ENCODE results near the gene GAD1.
A peak's percentile ranks its signal among the peaks of the same experiment; 100 is the strongest.

The GAD1 gene

GRCh38 chr2:170814533-170815230 lies 2.0 kb upstream of the GAD1 start:
- Mint-ChIP-seq H3K36me3 (no peaks in the 10 kb centered on the region), H3K9me3 (no peaks in the 10 kb centered on the region), H3K4me3 (peak overlapping the region; percentile 71), H3K27ac (no peak overlapping the region), H3K4me1 (peaks cover 54% of the 10 kb centered on the region)
- DNase-seq (ENCODE audit: low spot score in 2 of 2) (no peak), ATAC-seq (no peak)

DNA sequence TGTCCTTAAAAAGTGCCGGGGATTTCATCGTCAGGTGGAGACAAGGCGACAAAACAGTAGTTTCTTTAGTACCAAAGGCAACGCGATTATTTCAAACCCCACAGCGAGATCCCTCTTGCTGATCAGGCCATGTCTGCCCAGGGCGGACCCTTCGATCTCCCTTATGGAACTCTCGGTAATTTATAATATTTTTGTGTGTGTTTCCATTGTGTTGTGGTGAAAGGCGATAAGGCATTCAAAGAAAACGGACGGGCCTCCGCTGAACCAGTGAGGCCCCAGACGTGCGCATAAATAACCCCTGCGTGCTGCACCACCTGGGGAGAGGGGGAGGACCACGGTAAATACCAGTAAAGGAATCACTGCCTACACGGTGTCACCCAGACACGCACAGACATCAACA lies 1.4 kb upstream of the GAD1 start:
- H3K4me3 Mint-ChIP-seq, result peak overlapping the region; percentile 71
- peak overlapping the region; percentile 43 for H3K27ac Mint-ChIP-seq
- peaks cover 55% of the 10 kb centered on the region for H3K4me1 Mint-ChIP-seq
- H3K9me3 Mint-ChIP-seq, result no peaks in the 10 kb centered on the region
- H3K36me3 Mint-ChIP-seq, result no peaks in the 10 kb centered on the region
- ATAC-seq, result no peak
- no peak for DNase-seq (ENCODE audit: low spot score in 2 of 2)

GRCh38 chr2:170815746-170816503 lies 762 bp upstream of the GAD1 start:
- DNase-seq (ENCODE audit: low spot score in 2 of 2) (peak; percentile 48 to 82), ATAC-seq (peak; percentile 71)
- H3K4me1 Mint-ChIP-seq, result peaks cover 61% of the 10 kb centered on the region
- peak overlapping the region; percentile 71 for H3K4me3 Mint-ChIP-seq
- no peaks in the 10 kb centered on the region for H3K36me3 Mint-ChIP-seq
- peak overlapping the region; percentile 43 for H3K27ac Mint-ChIP-seq
- H3K9me3 Mint-ChIP-seq, result no peaks in the 10 kb centered on the region

GRCh38 chr2:170817093-170818035 lies 677 bp downstream of the GAD1 start:
- DNase-seq (ENCODE audit: low spot score in 2 of 2) (peak in 1 of 2 donors; percentile 71), ATAC-seq (peak; percentile 29)
- H3K4me3 Mint-ChIP-seq, result peak overlapping the region; percentile 71
- no peaks in the 10 kb centered on the region for H3K36me3 Mint-ChIP-seq
- H3K9me3 Mint-ChIP-seq, result no peaks in the 10 kb centered on the region
- peaks cover 75% of the 10 kb centered on the region for H3K4me1 Mint-ChIP-seq
- H3K27ac Mint-ChIP-seq, result no peak overlapping the region

DNA sequence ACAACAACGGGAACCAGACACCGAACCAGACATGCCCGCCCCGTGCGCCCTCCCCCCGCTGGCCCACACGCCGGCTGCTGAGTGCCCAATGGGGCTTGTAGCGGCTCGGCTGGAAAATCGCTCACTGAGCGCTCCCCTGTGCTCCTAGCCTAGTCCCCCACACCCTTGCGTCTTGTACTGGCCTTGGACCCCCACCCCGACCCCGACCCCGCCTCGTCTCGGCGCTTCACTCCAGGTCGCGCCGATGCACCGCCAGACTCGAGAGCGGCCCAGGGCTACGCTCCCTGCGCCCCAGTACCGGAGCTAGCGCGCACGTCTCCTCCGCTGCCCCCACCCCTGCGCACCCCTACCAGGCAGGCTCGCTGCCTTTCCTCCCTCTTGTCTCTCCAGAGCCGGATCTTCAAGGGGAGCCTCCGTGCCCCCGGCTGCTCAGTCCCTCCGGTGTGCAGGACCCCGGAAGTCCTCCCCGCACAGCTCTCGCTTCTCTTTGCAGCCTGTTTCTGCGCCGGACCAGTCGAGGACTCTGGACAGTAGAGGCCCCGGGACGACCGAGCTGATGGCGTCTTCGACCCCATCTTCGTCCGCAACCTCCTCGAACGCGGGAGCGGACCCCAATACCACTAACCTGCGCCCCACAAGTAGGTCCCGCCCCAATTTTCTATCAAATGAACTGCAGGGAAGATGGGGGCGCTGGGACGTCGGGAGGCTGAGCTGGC lies 1.5 kb downstream of the GAD1 start:
- Mint-ChIP-seq H3K36me3 (no peaks in the 10 kb centered on the region), H3K4me3 (peak overlapping the region; percentile 71), H3K4me1 (peaks cover 84% of the 10 kb centered on the region), H3K27ac (no peak overlapping the region), H3K9me3 (no peaks in the 10 kb centered on the region)
- DNase-seq (ENCODE audit: low spot score in 2 of 2) (no peak), ATAC-seq (peak; percentile 20)

- peaks cover 78% of the 10 kb centered on the region for H3K4me1 Mint-ChIP-seq
- ATAC-seq (no peak), DNase-seq (ENCODE audit: low spot score in 2 of 2) (no peak)
- H3K9me3 Mint-ChIP-seq, result no peaks in the 10 kb centered on the region
- H3K4me3 Mint-ChIP-seq, result peak overlapping the region; percentile 71
- H3K27ac Mint-ChIP-seq, result no peak overlapping the region
- H3K36me3 Mint-ChIP-seq, result no peaks in the 10 kb centered on the region
These were observed 2.2 kb downstream of the GAD1 start for GRCh38 chr2:170818752-170819470.

DNA sequence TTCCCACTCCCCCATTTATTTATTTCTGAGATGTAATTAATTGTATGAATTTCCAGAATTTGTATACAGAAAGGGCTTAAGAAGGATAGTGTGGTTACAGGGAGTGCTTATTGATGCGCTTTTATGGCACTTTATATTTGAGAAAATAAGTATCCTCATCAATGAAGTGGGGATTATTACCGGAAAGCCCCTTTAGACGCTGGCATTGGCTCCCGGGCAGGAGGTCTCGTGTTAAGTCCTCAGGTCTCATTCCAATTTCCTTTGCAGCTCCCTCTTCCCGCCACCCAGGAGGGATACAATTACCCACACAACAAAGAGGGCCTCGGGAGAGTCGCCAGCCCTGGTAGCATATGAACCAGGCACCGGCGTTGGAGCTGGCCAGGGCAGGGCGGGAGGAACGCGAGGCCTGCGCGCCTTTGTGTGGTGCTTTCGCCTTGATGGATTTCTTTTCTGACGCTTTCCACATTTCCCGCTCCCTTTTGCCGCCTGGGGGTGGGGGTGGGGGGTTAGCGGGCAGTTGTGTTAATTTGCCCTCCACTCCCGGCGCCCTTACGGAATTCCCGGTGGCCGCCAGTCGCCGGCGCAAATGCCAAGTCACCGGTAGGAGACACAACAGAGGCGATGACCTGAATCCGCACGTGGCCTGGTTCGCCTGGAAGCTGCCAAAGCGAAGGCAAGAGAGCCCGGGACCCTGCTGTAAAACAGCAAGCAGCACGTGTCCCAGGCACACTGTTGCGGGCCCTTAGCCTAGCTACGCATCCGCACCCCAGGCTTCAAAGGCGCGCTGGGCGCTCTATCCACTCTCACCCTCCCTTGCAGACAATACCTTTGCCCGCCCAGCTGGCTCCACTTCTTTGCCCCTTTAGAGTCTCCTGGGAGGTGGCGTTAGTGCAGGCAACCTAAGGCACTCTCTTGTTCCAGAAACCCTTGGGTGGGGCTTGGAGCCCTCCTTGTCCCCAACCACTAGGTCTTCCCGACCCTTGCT lies 3.3 kb downstream of the GAD1 start:
- H3K9me3 Mint-ChIP-seq, result no peaks in the 10 kb centered on the region
- DNase-seq (ENCODE audit: low spot score in 2 of 2) (no peak), ATAC-seq (no peak)
- H3K4me3 Mint-ChIP-seq, result peak overlapping the region; percentile 59
- H3K4me1 Mint-ChIP-seq, result peaks cover 68% of the 10 kb centered on the region
- H3K27ac Mint-ChIP-seq, result no peak overlapping the region
- H3K36me3 Mint-ChIP-seq, result no peaks in the 10 kb centered on the region

DNA sequence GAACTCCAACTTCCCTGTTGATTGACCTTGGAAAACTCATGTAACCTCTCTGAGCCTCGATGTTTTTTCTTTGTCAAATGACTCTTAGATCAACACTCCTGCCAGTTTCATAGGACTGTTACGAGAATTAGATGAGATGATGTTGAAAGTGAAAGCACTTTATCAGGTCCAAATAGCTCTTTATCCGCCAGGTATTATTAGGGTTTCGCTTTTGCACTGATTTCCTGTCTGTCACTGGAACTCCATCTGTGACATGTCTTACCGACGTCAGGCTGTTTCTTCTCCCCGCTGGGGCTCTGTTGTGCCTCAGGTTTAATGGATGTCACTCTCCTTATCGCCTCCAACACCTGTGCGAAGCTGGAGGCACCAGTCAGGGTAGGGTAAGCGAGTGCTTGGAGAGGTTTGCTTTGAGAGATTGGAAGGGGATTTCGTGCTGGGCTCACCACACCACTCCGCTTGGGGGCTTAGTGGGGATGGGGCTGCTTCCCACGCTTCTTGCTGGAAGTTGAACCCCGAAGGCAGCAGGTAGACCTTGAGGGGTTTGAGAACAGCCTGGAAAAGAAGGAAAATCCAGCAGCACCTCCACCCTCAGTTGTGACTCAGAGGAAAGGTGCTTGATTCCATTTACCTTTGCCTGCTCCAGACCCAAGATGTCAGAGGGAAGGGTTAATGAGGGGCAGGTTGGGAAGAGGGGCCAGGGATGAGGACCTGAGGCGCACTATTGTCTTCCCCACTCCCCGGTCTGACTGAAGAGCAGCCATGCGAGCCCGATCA lies 4.3 kb downstream of the GAD1 start:
- no peak for ATAC-seq
- no peaks in the 10 kb centered on the region for H3K9me3 Mint-ChIP-seq
- peaks cover 59% of the 10 kb centered on the region for H3K4me1 Mint-ChIP-seq
- H3K4me3 Mint-ChIP-seq, result peak overlapping the region; percentile 59
- no peak for DNase-seq (ENCODE audit: low spot score in 2 of 2)
- no peak overlapping the region for H3K27ac Mint-ChIP-seq
- H3K36me3 Mint-ChIP-seq, result no peaks in the 10 kb centered on the region

GRCh38 chr2:170821531-170822289 lies 5.0 kb downstream of the GAD1 start:
- DNase-seq (ENCODE audit: low spot score in 2 of 2) (no peak), ATAC-seq (no peak)
- Mint-ChIP-seq H3K9me3 (no peaks in the 10 kb centered on the region), H3K36me3 (no peaks in the 10 kb centered on the region), H3K27ac (no peak overlapping the region), H3K4me1 (peaks cover 52% of the 10 kb centered on the region), H3K4me3 (peak overlapping the region; percentile 59)

GRCh38 chr2:170822290-170823087 lies 5.8 kb downstream of the GAD1 start:
- H3K4me3 Mint-ChIP-seq, result peak overlapping the region; percentile 59
- H3K36me3 Mint-ChIP-seq, result no peaks in the 10 kb centered on the region
- DNase-seq (ENCODE audit: low spot score in 2 of 2) (no peak), ATAC-seq (peak; percentile 60)
- H3K9me3 Mint-ChIP-seq, result no peaks in the 10 kb centered on the region
- no peak overlapping the region for H3K27ac Mint-ChIP-seq
- peaks cover 44% of the 10 kb centered on the region for H3K4me1 Mint-ChIP-seq

GRCh38 chr2:170823088-170823897 lies 6.6 kb downstream of the GAD1 start:
- Mint-ChIP-seq H3K36me3 (no peaks in the 10 kb centered on the region), H3K4me3 (peak overlapping the region; percentile 59), H3K4me1 (peaks cover 38% of the 10 kb centered on the region), H3K9me3 (no peaks in the 10 kb centered on the region), H3K27ac (no peak overlapping the region)
- DNase-seq (ENCODE audit: low spot score in 2 of 2) (no peak), ATAC-seq (no peak)

Measured in stimulated activated effector memory CD8-positive, alpha-beta T cell treated with anti-CD3 and anti-CD28 coated beads, Interleukin-12 subunit alpha, Interleukin-12 subunit beta, amount 100 ng/mL, for 72 hours (primary cell).